ENCODE data around the gene SNTA1.
"Not testable (repeated sequence)": the region's sequence is repeated elsewhere in the genome, so short reads cannot be mapped to it uniquely, and the experiment has no call there.

SNTA1 gene

DNA sequence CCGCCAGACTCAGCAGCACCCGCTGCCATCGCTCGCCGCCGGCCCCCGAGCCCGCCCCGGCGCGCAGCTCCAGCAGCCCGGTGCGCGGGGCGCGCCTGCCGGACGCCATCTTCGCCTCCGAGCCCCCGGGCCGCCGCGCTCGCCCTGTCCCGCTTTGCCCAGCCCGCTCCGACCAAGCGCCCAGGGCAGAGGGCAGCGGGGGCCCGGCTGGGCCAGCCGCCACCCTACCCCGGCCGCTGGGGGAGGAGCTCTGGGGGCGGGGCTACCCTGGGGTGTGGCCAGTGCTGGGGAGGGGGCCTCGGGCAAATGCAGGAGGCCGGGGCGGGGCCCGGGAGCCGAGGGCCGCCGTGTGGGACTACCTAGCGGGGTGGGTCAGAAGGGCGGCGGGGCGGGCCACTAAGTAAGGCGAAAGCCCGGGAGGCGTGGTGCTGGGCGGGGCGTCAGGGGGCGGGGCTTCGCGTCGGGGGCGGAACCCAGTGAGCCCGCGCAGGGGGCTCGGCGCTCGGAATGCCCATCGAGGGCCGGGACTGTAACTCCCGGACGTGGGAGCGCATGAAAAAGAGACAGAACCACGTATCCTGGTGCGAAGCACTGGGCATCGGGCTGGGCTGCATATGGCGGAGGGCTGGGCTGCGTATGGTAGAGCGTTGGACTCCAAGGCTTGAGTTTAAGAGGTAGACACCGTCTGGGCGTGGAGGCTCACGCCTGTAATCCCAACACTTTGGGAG is at the start of gene SNTA1:
TSS of gene SNTA1 (minus strand) at position 252 of the 728 bp plus-strand sequence. CDS start at position 109, 143 bp downstream.
- peak; percentile 92 for DNase-seq

- DNase-seq = no peak
Measured at GRCh38 chr20:33490934-33491656, 47.5 kb upstream of the SNTA1 start.

DNA sequence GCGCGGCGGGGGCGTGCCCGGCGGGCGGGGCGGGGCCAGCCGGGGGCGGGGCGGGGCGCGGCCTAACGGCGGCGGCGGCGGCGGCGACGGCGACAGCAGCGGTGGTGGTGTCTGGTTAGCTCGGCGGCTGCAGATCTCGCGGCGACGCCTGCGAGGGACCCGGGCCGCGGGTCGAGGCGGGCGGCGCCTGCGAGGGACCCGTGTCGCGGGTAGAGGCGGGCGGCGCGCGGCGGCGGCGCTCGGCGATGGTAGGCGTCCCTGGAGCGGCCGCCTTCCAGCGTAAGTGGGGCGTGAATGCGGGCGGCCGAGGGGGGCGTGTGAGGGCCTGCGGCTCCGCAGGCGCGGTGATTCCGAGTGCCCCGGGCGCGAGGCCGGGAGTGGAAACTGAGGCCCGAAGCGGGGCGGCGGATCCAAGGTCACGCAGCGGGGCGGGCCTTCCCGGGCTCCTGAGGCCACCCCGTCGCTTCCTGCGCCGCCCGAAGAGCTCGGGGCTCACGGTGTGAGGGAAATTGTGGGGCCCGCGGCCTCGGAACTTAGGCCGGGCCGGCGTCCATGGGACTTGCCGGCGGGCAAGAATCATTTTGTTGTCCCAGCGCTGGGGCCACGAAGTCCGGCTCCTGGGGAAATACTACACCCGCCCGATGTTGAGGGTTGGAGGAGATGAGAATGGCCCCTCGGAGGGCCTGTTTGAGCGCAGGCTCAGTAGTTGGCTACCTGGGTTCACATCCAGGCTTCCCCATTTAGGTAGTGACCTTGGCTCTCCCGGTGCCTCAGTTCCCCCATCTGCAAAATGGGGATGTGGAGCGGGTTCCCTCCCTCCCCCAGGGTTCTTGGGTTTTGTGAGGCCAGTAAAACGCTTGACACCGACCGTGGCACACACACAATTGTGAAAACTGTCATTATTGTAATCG is 46.7 kb upstream of the SNTA1 start, which contains the start of gene CBFA2T2:
TSS of gene CBFA2T2 (plus strand) at position 74 of the 911 bp plus-strand sequence. CDS start at position 246, 172 bp downstream.
- no peak for DNase-seq

DNA sequence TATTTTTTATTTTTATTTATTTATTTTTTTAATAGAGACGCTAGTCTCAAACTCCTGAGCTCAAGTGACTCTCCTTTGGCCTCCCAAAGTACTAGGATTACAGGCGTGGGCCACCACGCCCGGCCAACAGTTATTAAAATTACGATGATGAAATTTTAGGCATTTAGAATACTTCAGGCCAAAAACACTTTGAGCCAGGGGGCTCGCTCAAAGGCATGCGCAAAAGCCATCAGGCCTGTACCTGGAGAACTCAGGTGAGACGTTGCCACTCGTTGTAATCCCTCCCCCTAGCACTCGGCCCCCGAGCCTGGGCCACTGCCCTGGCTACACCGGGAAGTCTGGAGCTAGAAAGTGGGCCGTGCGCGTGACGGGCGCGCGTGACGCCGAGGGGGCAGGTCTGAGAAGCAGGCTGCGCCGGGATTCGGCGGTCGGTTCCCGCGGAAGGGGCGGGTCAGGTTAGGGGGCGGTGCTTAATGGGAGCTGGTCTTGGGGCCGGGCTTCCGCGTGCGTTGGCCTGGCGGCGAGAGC is 46.0 kb upstream of the SNTA1 start:
- DNase-seq = peak; percentile 99

DNA sequence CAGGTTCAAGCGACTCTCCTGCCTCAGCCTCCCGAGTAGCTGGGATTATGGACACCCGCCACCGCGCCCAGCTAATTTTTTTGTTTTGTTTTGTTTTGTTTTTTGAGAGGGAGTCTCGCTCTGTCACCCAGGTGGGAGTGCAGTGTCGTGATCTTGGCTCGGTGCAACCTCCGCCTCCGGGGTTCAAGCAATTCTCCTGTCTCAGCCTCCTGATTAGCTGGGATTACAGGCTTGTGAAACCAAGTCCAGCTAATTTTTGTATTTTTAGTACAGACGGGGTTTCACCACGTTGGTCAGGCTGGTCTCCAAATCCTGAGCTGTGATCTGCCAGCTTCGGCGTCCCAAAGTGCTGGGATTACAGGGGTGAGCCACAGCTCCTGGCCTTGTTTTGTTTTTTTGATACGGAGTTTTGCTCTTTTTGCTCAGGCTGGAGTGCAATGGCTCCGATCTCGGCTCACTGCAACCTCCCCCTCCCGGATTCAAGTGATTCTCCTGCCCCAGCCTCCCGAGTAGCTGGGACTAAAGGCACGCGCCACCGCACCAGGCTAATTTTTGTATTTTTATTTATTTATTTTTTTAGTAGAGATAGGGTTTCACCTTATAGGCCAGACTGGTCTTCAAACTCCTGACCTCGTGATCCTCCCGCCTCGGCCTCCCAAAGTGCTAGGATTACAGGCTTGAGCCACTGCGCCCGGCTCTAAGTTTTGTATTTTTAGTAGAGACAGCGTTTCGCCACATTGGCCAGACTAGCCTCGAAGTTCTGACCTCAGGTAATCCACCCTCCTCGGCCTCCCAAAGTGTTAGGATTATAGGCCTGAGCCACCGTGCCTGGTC is 45.3 kb upstream of the SNTA1 start:
- not testable (repeated sequence) for DNase-seq

GRCh38 chr20:33488201-33488600 is 44.6 kb upstream of the SNTA1 start:
- no peak for DNase-seq

DNA sequence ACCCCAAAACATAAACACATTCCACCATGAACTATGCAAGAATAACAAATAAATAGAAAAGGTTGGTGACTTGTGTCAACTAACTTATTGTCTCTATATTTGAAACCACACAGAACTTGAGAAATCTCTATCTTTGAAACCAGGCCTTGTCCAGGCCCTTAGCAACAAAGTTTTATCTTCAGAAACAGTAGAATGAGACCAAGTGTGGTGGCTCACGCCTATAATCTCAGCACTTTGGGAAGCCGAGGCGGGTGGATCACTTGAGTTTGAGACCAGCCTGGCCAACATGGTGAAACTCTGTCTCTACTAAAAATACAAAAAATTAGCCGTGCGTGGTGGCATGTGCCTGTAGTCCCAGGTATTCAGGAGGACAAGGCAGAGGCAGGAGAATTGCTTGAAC is 39.6 kb upstream of the SNTA1 start:
- not testable (repeated sequence) for DNase-seq

GRCh38 chr20:33482581-33482980 is 39.0 kb upstream of the SNTA1 start:
- no peak for DNase-seq

- no peak for DNase-seq
Measured at GRCh38 chr20:33481431-33481941, 37.9 kb upstream of the SNTA1 start.

- no peak for DNase-seq
Measured at GRCh38 chr20:33480048-33480447, 36.5 kb upstream of the SNTA1 start.

DNA sequence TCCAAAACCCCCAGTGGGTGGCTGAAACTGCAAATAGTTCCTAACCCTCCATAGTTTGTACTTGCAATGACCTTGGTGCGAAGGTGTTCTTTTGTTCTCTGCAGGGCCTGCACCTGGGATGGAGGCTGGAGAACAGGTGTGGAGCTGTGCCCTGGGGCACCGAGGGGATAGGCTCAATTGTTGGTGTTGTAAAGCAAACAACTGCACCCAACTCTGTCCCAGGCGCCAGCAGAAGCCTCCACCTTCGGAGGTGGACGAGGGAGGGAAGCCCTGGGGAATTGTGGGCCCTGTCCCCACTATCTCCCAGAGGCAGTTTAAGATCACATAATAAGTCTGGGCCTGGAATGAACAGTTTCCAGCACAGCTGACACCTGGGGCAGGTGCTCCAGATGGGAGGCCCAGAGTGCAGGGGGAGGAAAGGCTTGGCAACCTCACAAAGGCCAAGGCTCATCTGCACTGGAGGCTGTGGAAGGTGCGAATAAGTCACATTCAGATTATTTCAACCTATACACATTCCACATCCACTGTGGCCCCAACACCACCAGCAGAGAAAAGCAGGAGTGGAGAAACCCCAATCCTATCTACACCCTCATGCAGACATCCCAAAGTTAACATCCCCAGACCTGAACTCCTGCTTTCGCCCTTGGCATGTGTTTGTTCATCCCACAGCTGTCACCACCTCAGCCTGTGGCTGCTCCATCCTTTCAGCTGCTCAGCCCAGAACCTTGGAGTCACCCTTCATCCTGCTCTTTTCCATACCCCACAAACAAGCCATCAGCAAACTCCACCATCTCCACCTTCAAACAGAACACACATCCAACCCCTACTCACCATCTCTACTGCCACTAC is 34.0 kb upstream of the SNTA1 start:
- DNase-seq = no peak

DNA sequence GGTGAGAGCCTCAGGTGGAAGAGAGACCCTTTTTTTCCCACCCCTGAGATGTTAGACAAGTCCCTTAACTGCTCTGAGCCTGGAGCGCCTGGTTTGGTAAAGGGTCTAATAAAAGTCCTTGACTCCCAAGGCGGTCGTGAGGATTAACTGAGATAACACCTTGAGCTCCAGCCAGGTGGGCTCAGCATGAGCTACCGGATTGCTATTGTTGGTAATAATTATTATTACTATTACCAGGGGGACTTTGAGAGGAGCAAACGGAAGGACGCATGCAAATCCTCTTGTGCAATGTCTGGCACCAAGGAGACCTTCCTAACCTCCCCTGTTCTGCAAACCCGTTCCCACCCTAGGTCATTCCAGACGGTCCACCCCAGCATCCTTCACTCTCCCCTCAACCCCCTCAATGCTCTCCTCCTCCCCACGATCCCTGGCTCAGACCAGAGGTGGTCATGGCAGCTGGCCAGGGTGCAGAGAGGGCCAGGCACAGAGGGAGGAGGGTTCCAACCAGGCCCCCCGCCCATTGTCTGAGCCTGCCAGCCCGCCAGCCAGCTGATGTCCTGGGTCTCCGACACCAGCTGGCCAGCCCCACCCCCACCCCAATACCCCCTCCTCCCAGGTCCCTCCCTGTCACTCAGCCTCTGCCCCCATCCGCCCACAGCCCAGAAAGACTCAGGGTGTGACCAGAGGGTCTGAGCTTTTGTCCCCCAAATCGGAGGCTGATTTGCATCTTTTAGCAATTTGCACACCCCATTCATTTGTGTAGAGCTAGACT is 32.0 kb upstream of the SNTA1 start:
- no peak for DNase-seq

DNA sequence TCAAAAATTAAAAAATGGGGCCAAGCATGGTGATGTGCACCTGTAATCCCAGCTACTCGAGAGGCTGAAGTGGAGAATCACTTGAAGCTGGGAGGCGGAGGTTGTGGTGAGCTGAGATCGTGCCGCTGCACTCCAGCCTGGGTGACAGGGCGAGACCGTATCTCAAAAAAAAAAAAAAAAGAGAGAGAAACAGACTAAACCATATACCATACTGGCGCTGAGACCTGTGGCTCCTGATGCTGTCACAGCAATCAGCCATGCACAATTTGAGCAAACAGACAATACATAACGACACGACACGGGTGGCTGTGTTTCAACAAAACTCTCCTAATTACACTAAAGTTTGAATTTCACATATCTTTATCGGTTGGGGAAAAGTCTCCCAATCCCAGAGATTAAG is 31.4 kb upstream of the SNTA1 start:
- no peak for DNase-seq

DNA sequence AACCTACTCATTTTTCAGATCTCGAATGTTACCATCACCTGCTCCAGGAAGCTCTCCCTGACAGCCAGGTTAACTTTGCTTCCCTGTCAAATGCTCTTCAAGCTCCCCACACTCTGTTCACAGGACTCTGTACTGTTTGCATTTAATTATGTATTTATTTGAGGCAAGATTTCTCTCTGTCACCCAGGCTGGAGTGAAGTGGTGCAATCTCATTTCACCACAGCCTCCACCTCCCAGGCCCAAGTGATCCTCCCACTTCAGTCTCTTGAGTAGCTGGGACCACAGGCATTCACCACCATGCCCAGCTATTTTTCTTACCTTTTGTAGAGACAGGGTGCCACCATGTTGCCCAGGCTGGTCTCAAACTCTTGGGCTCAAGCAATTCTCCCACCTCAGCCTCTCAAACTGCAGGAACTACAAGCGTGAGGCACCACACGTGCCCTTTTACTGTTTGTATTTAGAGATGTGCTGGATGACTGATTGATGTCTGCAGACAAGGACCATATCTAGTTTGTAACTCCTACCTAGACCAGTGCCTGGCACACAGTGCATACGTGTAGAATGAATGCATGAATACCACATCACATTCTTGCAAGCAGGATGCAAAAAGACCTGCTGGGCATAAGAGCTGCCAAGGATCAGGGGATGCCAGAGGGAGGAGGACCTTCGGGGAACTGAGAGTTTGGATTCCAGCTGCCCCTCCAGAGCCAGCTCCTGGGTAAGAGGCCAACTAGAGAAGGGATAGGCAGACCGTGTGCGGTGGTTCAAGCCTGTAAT is 30.7 kb upstream of the SNTA1 start:
- no peak for DNase-seq

GRCh38 chr20:33472868-33473435 is 29.4 kb upstream of the SNTA1 start:
- DNase-seq = no peak

- DNase-seq = no peak
Measured at GRCh38 chr20:33470866-33471265, 27.3 kb upstream of the SNTA1 start.

GRCh38 chr20:33470457-33470856 is 26.9 kb upstream of the SNTA1 start:
- DNase-seq = no peak

DNA sequence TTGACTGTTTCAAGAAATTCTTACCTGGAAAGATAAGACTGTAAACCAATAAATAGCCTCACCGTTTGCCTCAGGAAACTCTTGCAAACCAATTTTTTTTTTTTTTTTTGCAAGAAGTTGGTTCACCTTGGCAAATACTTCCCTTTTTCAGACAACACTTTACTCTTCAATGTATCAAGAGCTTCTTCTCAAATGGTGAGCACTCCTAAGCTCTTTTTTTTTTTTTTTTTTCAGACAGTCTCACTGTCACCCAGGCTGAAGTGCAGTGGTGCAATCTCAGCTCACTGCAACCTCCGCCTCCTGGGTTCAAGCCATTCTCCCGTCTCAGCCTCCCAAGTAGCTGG is 22.7 kb upstream of the SNTA1 start:
- no peak for DNase-seq

All from activated CD8-positive, alpha-beta memory T cell treated with anti-CD3 and anti-CD28 coated beads for 24 hours (primary cell).